ENCODE measurements around the gene CHPF. TPM values are rescaled to one million over a fixed set of nuclear protein-coding genes. Genes with fewer than 3 reads are reported as not detected.

Gene CHPF
- 10 to 100 TPM; 36.0 to 66.0 (median 54.8) TPM for total RNA-seq

GRCh38 chr2:219543596-219544358 lies at the start of gene CHPF, which contains the start of gene TMEM198:
Gene CHPF, minus strand, starts transcription at chr2:219543809. Its CDS starts 271 bp downstream, at chr2:219543538.
Gene TMEM198, plus strand, starts transcription at chr2:219544028. Its CDS starts 700 bp downstream, at chr2:219544728.
- H3K27ac ChIP-seq = peak within 1 kb of the TSS; percentile 72 to 96 (median 93)

GRCh38 chr2:219593154-219593553 lies 49.5 kb upstream of the CHPF start:
- WGBS, 2 donors (ENCODE audit: low coverage in 1 of 2) = 90 to 100% methylated on average over 1 to 2 of the region's 2 CpGs
- H3K4me3 ChIP-seq = no peak overlapping the region
- no peak for ATAC-seq
- no peaks in the 10 kb centered on the region for H3K27me3 ChIP-seq
- no peak overlapping the region for H3K27ac ChIP-seq
- no peaks in the 10 kb centered on the region for H3K36me3 ChIP-seq
- H3K4me1 ChIP-seq = peaks cover 0 to 10% (median 9%) of the 10 kb centered on the region in 3 donors
- no peak for TF ChIP-seq POLR2AphosphoS5 (IDR thresholded peaks at IDR 0.05)
- no peaks in the 10 kb centered on the region for H3K9me3 ChIP-seq

More at GRCh38 chr2:219543596-219544358, at the start of gene CHPF, which contains the start of gene TMEM198:
- Histone ChIP-seq H3K9me3 (no peaks in the 10 kb centered on the region), H3K27me3 (no peaks in the 10 kb centered on the region), H3K4me3 (peak within 1 kb of the TSS; percentile 59 to 91), H3K36me3 (peaks cover 0 to 41% of the 10 kb centered on the region in 2 donors), H3K4me1 (peaks cover 0 to 46% (median 14%) of the 10 kb centered on the region in 3 donors)
- WGBS, 2 donors (ENCODE audit: low coverage in 1 of 2) = no CpG with 5 or more reads among the region's 75 CpGs
- peak; percentile 94 for ATAC-seq
- TF ChIP-seq POLR2A (IDR thresholded peaks at IDR 0.05) (peak; percentile 38 to 61), EP300 (IDR thresholded peaks at IDR 0.05) (no peak), CTCF (IDR thresholded peaks at IDR 0.05) (no peak), POLR2AphosphoS5 (IDR thresholded peaks at IDR 0.05) (no peak)

GRCh38 chr2:219592736-219593135 lies 49.1 kb upstream of the CHPF start:
- WGBS, 2 donors (ENCODE audit: low coverage in 1 of 2) = 49 to 61% methylated on average over 5 to 6 of the region's 6 CpGs
- no peak overlapping the region for H3K4me3 ChIP-seq
- H3K27me3 ChIP-seq = no peaks in the 10 kb centered on the region
- no peak for ATAC-seq
- TF ChIP-seq EP300 (IDR thresholded peaks at IDR 0.05) = no peak
- no peaks in the 10 kb centered on the region for H3K9me3 ChIP-seq
- H3K36me3 ChIP-seq = no peaks in the 10 kb centered on the region
- no peak overlapping the region for H3K27ac ChIP-seq
- peaks cover 0 to 10% (median 9%) of the 10 kb centered on the region in 3 donors for H3K4me1 ChIP-seq

GRCh38 chr2:219591091-219591490 lies 47.5 kb upstream of the CHPF start:
- Histone ChIP-seq H3K27me3 (peaks cover under 1% of the 10 kb centered on the region), H3K36me3 (no peaks in the 10 kb centered on the region), H3K27ac (no peak overlapping the region), H3K9me3 (no peaks in the 10 kb centered on the region), H3K4me3 (no peak overlapping the region), H3K4me1 (no peaks in the 10 kb centered on the region)
- no peak for ATAC-seq
- 59 to 67% methylated on average over 3 of the region's 4 CpGs for WGBS, 2 donors (ENCODE audit: low coverage in 1 of 2)
- no peak for TF ChIP-seq CTCF (IDR thresholded peaks at IDR 0.05)
- no peak for TF ChIP-seq EP300 (IDR thresholded peaks at IDR 0.05)
- TF ChIP-seq POLR2A (IDR thresholded peaks at IDR 0.05) = no peak
- no peak for TF ChIP-seq POLR2AphosphoS5 (IDR thresholded peaks at IDR 0.05)

GRCh38 chr2:219581346-219581745 lies 37.7 kb upstream of the CHPF start:
- Histone ChIP-seq H3K4me1 (no peaks in the 10 kb centered on the region), H3K36me3 (no peaks in the 10 kb centered on the region), H3K27ac (no peak overlapping the region), H3K9me3 (no peaks in the 10 kb centered on the region), H3K27me3 (peaks cover 45% of the 10 kb centered on the region), H3K4me3 (no peak overlapping the region)
- TF ChIP-seq EP300 (IDR thresholded peaks at IDR 0.05) = no peak
- no peak for TF ChIP-seq POLR2AphosphoS5 (IDR thresholded peaks at IDR 0.05)
- TF ChIP-seq CTCF (IDR thresholded peaks at IDR 0.05) = no peak
- TF ChIP-seq POLR2A (IDR thresholded peaks at IDR 0.05) = no peak
- WGBS, 2 donors (ENCODE audit: low coverage in 1 of 2) = 92% methylated on average over 2 of the region's 2 CpGs; no CpG with 5 or more reads in 1 of the 2 donors
- ATAC-seq = no peak

Data from gastroesophageal sphincter (tissue), 4 donors.